Kidney (tissue), 14 donors: ENCODE results near the gene FXYD1. TPM values are rescaled to one million over a fixed set of nuclear protein-coding genes. Genes with fewer than 3 reads are reported as not detected.

ENCODE experiments used
- DNase-seq, 5 donors: peaks; one replicate each; pipeline ENCODE4 v3.0.0-alpha.2; 2013 to 2020
- FAIRE-seq: peaks from 2 replicates; lab custom pipeline; 2012; peaks lifted over from hg19 to GRCh38; lab: Jason Lieb, UNC
- H3K27ac ChIP-seq, 2 donors: one replicate each; pipeline ENCODE4 v1.7.0; 2013; ENCODE audit warnings: low read depth in 2 of 2, low read length in 2 of 2, inconsistent platforms in 1 of 2
- H3K27me3 ChIP-seq: one replicate; pipeline ENCODE4 v1.7.1; 2013; ENCODE audit warnings: low read length, inconsistent platforms; ENCODE audit not compliant: control insufficient read depth, insufficient read depth
- H3K36me3 ChIP-seq, 3 donors: one replicate each; pipeline versions ENCODE4 v1.7.0 to v1.7.1; 2013; ENCODE audit warnings: low read length in 3 of 3, control low read depth in 1 of 3, inconsistent platforms in 1 of 3; ENCODE audit not compliant: insufficient read depth in 3 of 3, control insufficient read depth in 2 of 3
- H3K4me1 ChIP-seq, 3 donors: one replicate each; pipeline versions ENCODE4 v1.7.0 to v1.7.1; 2013; ENCODE audit warnings: low read length in 3 of 3, inconsistent platforms in 1 of 3, low read depth in 1 of 3; ENCODE audit not compliant: control insufficient read depth in 2 of 3, insufficient read depth in 2 of 3
- H3K4me3 ChIP-seq, 3 donors: one replicate each; pipeline versions ENCODE4 v1.7.0 to v1.8.1; 2013; ENCODE audit warnings: low read length in 3 of 3, control low read depth in 1 of 3, inconsistent platforms in 1 of 3
- H3K9ac ChIP-seq, 3 donors: one replicate each; pipeline versions ENCODE4 v1.7.0 to v1.7.1; 2013; ENCODE audit warnings: low read length in 3 of 3, control low read depth in 1 of 3, inconsistent platforms in 1 of 3
- H3K9me3 ChIP-seq, 3 donors: one replicate each; pipeline versions ENCODE4 v1.7.0 to v1.7.1; 2013; ENCODE audit warnings: low read length in 3 of 3, control low read depth in 1 of 3, inconsistent platforms in 1 of 3; ENCODE audit not compliant: control insufficient read depth in 2 of 3, insufficient read depth in 1 of 3
- CTCF ChIP-seq: IDR thresholded peaks from 3 replicates; pipeline ENCODE4 v1.5.1; 2012; ENCODE audit warnings: mild to moderate bottlenecking, moderate library complexity, borderline replicate concordance; ENCODE audit not compliant: insufficient read depth; ENCODE audit errors: extremely low read depth
- intact Hi-C: fragments of 100-400 bp; cut with DNase I; formaldehyde crosslinking; loops from one replicate; pipeline ENCODE4 v1.11.1; 2022
- polyA plus RNA-seq: library from polyadenylated mRNA; stranded (reverse); fragments of 350-450 nt; fragmentation: Illumina TruSeq; extraction: RNeasy Lipid Tissue Mini Kit (QIAGEN cat#74804); gene quantifications from one replicate; pipeline ENCODE4 v1.2.3, GENCODE V29; 2014; ENCODE audit warnings: low read depth, low replicate concordance; ENCODE audit not compliant: insufficient read depth
- total RNA-seq: library from RNA; stranded (reverse); fragmentation: NEBNext Ultra II Directional; extraction: Animal tissue kit (Norgen Biotek cat#: 25700); gene quantifications from one replicate; pipeline ENCODE4 v1.2.1, GENCODE V29; 2021
- donor health status: control.
- donor health status: control.
- donor health status: control.
- donor health status: control.
- donor health status: control.
- donor health status: DM: yes; HTN: yes; CAD: no.
- donor health status: Normal renal cell carcinoma (clear cell type).

FXYD1 gene
- total and polyA plus RNA-seq, 2 donors from 2014 or later: 31.8 to 39.0 TPM

DNA sequence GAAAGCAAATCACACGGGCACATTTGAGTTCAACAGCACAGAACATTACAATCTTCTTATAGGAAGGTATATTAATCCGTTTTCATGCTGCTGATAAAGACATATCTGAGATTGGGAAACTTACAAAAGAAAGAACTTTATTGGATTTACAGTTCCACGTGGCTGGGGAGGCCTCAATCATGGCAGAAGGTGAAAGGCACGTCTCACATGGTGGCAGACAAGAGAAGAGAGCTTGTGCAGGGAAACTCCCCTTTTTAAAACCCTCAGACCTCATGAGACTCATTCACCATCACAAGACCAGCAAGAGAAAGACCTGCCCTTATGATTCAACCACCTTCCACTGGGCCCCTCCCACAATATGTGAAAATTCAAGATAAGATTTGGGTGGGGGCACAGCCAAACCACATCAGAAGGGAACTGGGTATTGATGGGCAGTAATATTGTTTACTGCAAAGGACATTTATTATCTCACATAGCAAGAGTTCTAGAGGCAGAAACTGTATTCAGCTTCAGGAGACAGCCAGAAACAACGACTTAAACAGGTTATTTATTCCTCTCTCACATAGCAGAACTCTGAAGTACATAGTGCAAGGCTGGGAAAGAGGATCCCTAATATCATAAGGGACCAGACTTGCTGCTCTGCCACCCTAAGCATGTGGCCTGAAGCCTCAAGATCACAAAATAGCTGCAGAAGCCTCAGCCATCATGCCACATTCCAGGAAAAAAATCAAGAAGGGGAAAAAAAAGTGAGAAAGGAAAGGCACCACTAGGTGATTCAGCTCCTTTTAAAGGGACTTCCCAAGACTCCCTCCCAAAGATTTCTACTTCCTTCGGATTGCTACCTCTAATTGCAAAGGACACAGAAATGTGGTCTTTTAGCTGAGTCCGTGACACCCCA lies 39.0 kb downstream of the FXYD1 start:
- no peaks in the 10 kb centered on the region for H3K27me3 ChIP-seq
- FAIRE-seq: no peak
- no peak overlapping the region for H3K9ac ChIP-seq
- no peaks in the 10 kb centered on the region for H3K36me3 ChIP-seq
- no peaks in the 10 kb centered on the region for H3K4me1 ChIP-seq
- no peak for TF ChIP-seq CTCF
- H3K9me3 ChIP-seq: no peaks in the 10 kb centered on the region
- DNase-seq: no peak
- no peak overlapping the region for H3K4me3 ChIP-seq
- intact Hi-C loops: no loop called here
- H3K27ac ChIP-seq: no peak overlapping the region

GRCh38 chr19:35178701-35179100 lies 40.1 kb downstream of the FXYD1 start:
- TF ChIP-seq CTCF: no peak

GRCh38 chr19:35179830-35180229 lies 41.2 kb downstream of the FXYD1 start:
- FAIRE-seq (no peak), DNase-seq (no peak)
- Histone ChIP-seq H3K4me1 (no peaks in the 10 kb centered on the region), H3K9ac (no peak overlapping the region), H3K36me3 (no peaks in the 10 kb centered on the region), H3K4me3 (no peak overlapping the region), H3K9me3 (peaks cover 0 to 7% (median 0%) of the 10 kb centered on the region in 3 donors), H3K27ac (no peak overlapping the region), H3K27me3 (no peaks in the 10 kb centered on the region)
- intact Hi-C loops: no loop called here
- no peak for TF ChIP-seq CTCF

More at GRCh38 chr19:35178701-35179100, 40.1 kb downstream of the FXYD1 start:
- Histone ChIP-seq H3K4me1 (no peaks in the 10 kb centered on the region), H3K4me3 (no peak overlapping the region), H3K27me3 (no peaks in the 10 kb centered on the region), H3K9ac (no peak overlapping the region), H3K27ac (no peak overlapping the region), H3K36me3 (no peaks in the 10 kb centered on the region), H3K9me3 (no peaks in the 10 kb centered on the region)
- DNase-seq: no peak
- no peak for FAIRE-seq
- intact Hi-C loops: no loop called here
